ENCODE data around the gene SEMA7A.

Gene SEMA7A

GRCh38 chr15:74428970-74429780 is 4.6 kb downstream of the SEMA7A start:
- Histone ChIP-seq H3K36me3 (no peaks in the 10 kb centered on the region), H3K27me3 (peaks cover 15 to 37% (median 31%) of the 10 kb centered on the region in 11 experiments), H4K20me1 (peaks cover 0 to 67% (median 23%) of the 10 kb centered on the region in 11 experiments; a peak in 16 of 22 replicates), H3K4me2 (peak overlapping the region; percentile 85 to 99 (median 93)), H3K9me3 (replicated peaks in 1 of 11) (no peaks in the 10 kb centered on the region), H3K27ac (peak overlapping the region; percentile 50 to 76 (median 65)), H3K4me3 (peak overlapping the region in 7 of 10 experiments; percentile 0 to 49 (median 26); a peak in 9 of 20 replicates), H3K9ac (peak overlapping the region; percentile 37 to 74 (median 62); a peak in 21 of 22 replicates), H3K4me1 (peaks cover 71 to 88% (median 81%) of the 10 kb centered on the region in 10 experiments)
- no peak for TF ChIP-seq Cebpa-rat (IDR thresholded peaks at IDR 0.05)

GRCh38 chr15:74428442-74428787 is 5.3 kb downstream of the SEMA7A start:
- peaks cover 75 to 93% (median 86%) of the 10 kb centered on the region in 10 experiments for H3K4me1 ChIP-seq
- peaks cover 0 to 67% (median 23%) of the 10 kb centered on the region in 11 experiments; a peak in 16 of 22 replicates for H4K20me1 ChIP-seq

GRCh38 chr15:74427607-74428441 is 5.9 kb downstream of the SEMA7A start:
- Histone ChIP-seq H3K9me3 (replicated peaks in 1 of 11) (no peaks in the 10 kb centered on the region), H3K4me2 (peak overlapping the region; percentile 85 to 99 (median 93)), H3K9ac (peak overlapping the region in 9 of 11 experiments; percentile 54 to 74 (median 62); a peak in 13 of 22 replicates), H3K36me3 (no peaks in the 10 kb centered on the region), H3K4me1 (peaks cover 76 to 98% (median 91%) of the 10 kb centered on the region in 10 experiments), H4K20me1 (peaks cover 0 to 65% (median 28%) of the 10 kb centered on the region in 11 experiments; a peak in 16 of 22 replicates), H3K27ac (peak overlapping the region; percentile 50 to 76 (median 62); a peak in 16 of 22 replicates), H3K27me3 (peaks cover 14 to 29% (median 22%) of the 10 kb centered on the region in 11 experiments), H3K4me3 (no peak overlapping the region; a peak in 2 of 20 replicates)
- TF ChIP-seq Cebpa-rat (IDR thresholded peaks at IDR 0.05) = no peak

More at GRCh38 chr15:74428442-74428787, 5.3 kb downstream of the SEMA7A start:
- Histone ChIP-seq H3K9ac (peak overlapping the region; percentile 37 to 74 (median 62); a peak in 21 of 22 replicates), H3K9me3 (replicated peaks in 1 of 11) (no peaks in the 10 kb centered on the region), H3K36me3 (no peaks in the 10 kb centered on the region), H3K4me3 (peak overlapping the region in 7 of 10 experiments; percentile 0 to 49 (median 16); a peak in 8 of 20 replicates), H3K27ac (peak overlapping the region; percentile 50 to 76 (median 65)), H3K4me2 (peak overlapping the region; percentile 85 to 99 (median 93)), H3K27me3 (peaks cover 15 to 35% (median 28%) of the 10 kb centered on the region in 11 experiments)
- TF ChIP-seq Cebpa-rat (IDR thresholded peaks at IDR 0.05) = no peak

GRCh38 chr15:74426404-74427281 is 7.1 kb downstream of the SEMA7A start:
- Histone ChIP-seq H3K9me3 (replicated peaks in 1 of 11) (no peaks in the 10 kb centered on the region), H3K4me3 (no peak overlapping the region), H3K9ac (no peak overlapping the region), H3K27ac (peak overlapping the region in 1 of 11 experiments; percentile 31; a peak in 1 of 22 replicates), H4K20me1 (peaks cover 3 to 53% (median 25%) of the 10 kb centered on the region in 11 experiments; a peak in 15 of 22 replicates), H3K4me2 (peak overlapping the region in 4 of 11 experiments; percentile 11 to 92 (median 90); a peak in 6 of 22 replicates), H3K4me1 (peaks cover 76 to 98% (median 91%) of the 10 kb centered on the region in 10 experiments), H3K36me3 (no peaks in the 10 kb centered on the region), H3K27me3 (peaks cover 2 to 17% (median 10%) of the 10 kb centered on the region in 11 experiments; a peak in 17 of 22 replicates)
- no peak for TF ChIP-seq Cebpa-rat (IDR thresholded peaks at IDR 0.05)

DNA sequence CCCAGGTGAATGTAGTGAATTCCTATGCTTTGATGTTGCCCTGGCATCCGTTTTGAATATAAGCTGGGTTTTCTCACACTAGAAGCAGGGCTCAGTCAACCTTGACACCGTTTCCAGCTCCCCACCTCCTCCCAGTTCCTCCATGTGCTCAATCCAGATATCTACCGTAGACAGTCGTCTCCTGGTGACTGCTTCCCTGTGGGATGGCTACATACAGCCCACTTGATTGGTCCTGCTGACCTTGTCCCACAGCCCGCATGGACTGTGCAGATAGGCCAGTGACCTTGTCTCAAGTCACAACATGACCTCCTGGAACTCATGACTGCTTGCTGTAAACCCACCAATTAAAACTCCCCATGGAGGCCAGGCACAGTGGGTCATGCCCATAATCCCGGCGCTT is 8.1 kb downstream of the SEMA7A start:
- Histone ChIP-seq H3K4me1 (peaks cover 76 to 98% (median 91%) of the 10 kb centered on the region in 10 experiments), H3K27ac (peak overlapping the region in 1 of 11 experiments; percentile 12; a peak in 1 of 22 replicates), H3K9ac (no peak overlapping the region), H3K27me3 (peaks cover 0 to 7% (median under 1%) of the 10 kb centered on the region in 11 experiments; a peak in 5 of 22 replicates), H4K20me1 (peaks cover 0 to 53% (median 15%) of the 10 kb centered on the region in 11 experiments; a peak in 10 of 22 replicates), H3K36me3 (no peaks in the 10 kb centered on the region), H3K9me3 (replicated peaks in 1 of 11) (no peaks in the 10 kb centered on the region), H3K4me3 (no peak overlapping the region), H3K4me2 (peak overlapping the region; percentile 7 to 84 (median 55); a peak in 20 of 22 replicates)
- no peak for TF ChIP-seq Cebpa-rat (IDR thresholded peaks at IDR 0.05)

DNA sequence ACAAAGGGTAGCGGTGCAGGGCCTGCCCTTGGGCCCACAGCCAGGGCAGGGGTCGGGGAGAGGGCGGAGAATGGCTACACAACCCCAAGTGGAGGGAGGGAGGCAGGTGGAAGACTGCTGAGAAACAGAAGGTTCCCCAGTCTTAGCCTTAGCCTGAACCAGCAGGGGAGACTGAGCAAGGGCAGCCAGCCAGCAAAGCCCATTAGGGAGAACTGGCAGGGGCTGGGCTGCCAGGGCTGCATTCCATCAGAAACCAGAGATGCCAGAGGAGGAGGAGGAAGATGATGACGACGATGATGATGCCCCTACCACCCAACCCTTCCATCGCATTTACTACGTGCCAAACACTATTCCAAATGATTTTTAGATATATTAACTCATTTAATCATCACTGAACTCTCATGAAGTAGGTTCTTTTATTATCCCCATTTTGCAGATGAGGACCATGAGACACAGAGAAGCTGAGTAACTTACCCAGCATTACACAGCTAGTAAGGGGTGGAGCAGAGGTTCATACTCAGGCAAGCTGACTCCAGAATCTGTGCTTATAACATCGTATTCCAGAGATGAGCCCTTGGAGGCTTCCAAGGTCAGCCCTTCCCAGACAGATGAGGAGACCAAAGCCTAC is 8.7 kb downstream of the SEMA7A start:
- H3K4me2 ChIP-seq = peak overlapping the region; percentile 7 to 92 (median 74); a peak in 20 of 22 replicates
- peak overlapping the region in 5 of 11 experiments; percentile 21 to 86 (median 81); a peak in 8 of 22 replicates for H3K27ac ChIP-seq
- H4K20me1 ChIP-seq = peaks cover 0 to 51% (median 17%) of the 10 kb centered on the region in 11 experiments; a peak in 9 of 22 replicates

More for the DNA sequence above, 8.7 kb downstream of the SEMA7A start:
- Histone ChIP-seq H3K27me3 (peaks cover 0 to under 1% (median 0%) of the 10 kb centered on the region in 11 experiments; a peak in 1 of 22 replicates), H3K4me1 (peaks cover 76 to 98% (median 91%) of the 10 kb centered on the region in 10 experiments), H3K4me3 (no peak overlapping the region), H3K36me3 (no peaks in the 10 kb centered on the region), H3K9me3 (replicated peaks in 1 of 11) (no peaks in the 10 kb centered on the region), H3K9ac (0 out of 22 replicates have a peak overlapping the region, but pooled peaks of 1 of the 11 experiments have one; percentile 2)
- no peak for TF ChIP-seq Cebpa-rat (IDR thresholded peaks at IDR 0.05)

Measured in BLaER1 treated with 17β-estradiol and CSF1 and Interleukin-3, amounts not matched to agents 10 nM and 100 nM (cell line).